ENCODE measurements around the gene SAAL1. TPM values are rescaled to one million over a fixed set of nuclear protein-coding genes. Genes with fewer than 3 reads are reported as not detected.

The SAAL1 gene
- total and polyA plus RNA-seq, 2 donors from 2014 or later, result 9.8 to 12.9 TPM

GRCh38 chr11:18145025-18145424, 39.1 kb upstream of the SAAL1 start:
- H3K4me1 ChIP-seq (ENCODE audit: control insufficient read depth in 2 of 3, insufficient read depth in 2 of 3, low read depth in 1 of 3, low read length in 3 of 3), result no peaks in the 10 kb centered on the region
- FAIRE-seq, result no peak
- TF ChIP-seq CTCF (IDR thresholded peaks at IDR 0.05; ENCODE audit: borderline replicate concordance, extremely low read depth, insufficient read depth), result no peak
- H3K27me3 ChIP-seq (ENCODE audit: control insufficient read depth, insufficient read depth, low read length), result no peaks in the 10 kb centered on the region
- no peaks in the 10 kb centered on the region for H3K36me3 ChIP-seq (ENCODE audit: control insufficient read depth in 2 of 3, insufficient read depth in 3 of 3, low read length in 3 of 3)
- H3K9me3 ChIP-seq (ENCODE audit: control insufficient read depth in 2 of 3, insufficient read depth in 1 of 3, low read length in 3 of 3), result no peaks in the 10 kb centered on the region
- no peak for DNase-seq
- H3K9ac ChIP-seq (ENCODE audit: low read length in 3 of 3), result no peak overlapping the region
- H3K27ac ChIP-seq (ENCODE audit: low read depth in 2 of 2, low read length in 2 of 2), result no peak overlapping the region
- no peak overlapping the region for H3K4me3 ChIP-seq (ENCODE audit: low read length in 3 of 3)
- intact Hi-C loops (cut with DNase I), result no loop called here

GRCh38 chr11:18144243-18144642, 38.4 kb upstream of the SAAL1 start:
- TF ChIP-seq CTCF (IDR thresholded peaks at IDR 0.05; ENCODE audit: borderline replicate concordance, extremely low read depth, insufficient read depth), result no peak
- no peak for DNase-seq
- Histone ChIP-seq H3K9ac (ENCODE audit: low read length in 3 of 3) (no peak overlapping the region), H3K36me3 (ENCODE audit: control insufficient read depth in 2 of 3, insufficient read depth in 3 of 3, low read length in 3 of 3) (no peaks in the 10 kb centered on the region), H3K27me3 (ENCODE audit: control insufficient read depth, insufficient read depth, low read length) (no peaks in the 10 kb centered on the region), H3K27ac (ENCODE audit: low read depth in 2 of 2, low read length in 2 of 2) (no peak overlapping the region), H3K9me3 (ENCODE audit: control insufficient read depth in 2 of 3, insufficient read depth in 1 of 3, low read length in 3 of 3) (no peaks in the 10 kb centered on the region), H3K4me3 (ENCODE audit: low read length in 3 of 3) (no peak overlapping the region), H3K4me1 (ENCODE audit: control insufficient read depth in 2 of 3, insufficient read depth in 2 of 3, low read depth in 1 of 3, low read length in 3 of 3) (no peaks in the 10 kb centered on the region)
- no peak for FAIRE-seq
- intact Hi-C loops (cut with DNase I), result no loop called here

GRCh38 chr11:18140145-18140544, 34.3 kb upstream of the SAAL1 start:
- Histone ChIP-seq H3K9ac (ENCODE audit: low read length in 3 of 3) (no peak overlapping the region), H3K27ac (ENCODE audit: low read depth in 2 of 2, low read length in 2 of 2) (no peak overlapping the region), H3K36me3 (ENCODE audit: control insufficient read depth in 2 of 3, insufficient read depth in 3 of 3, low read length in 3 of 3) (no peaks in the 10 kb centered on the region), H3K9me3 (ENCODE audit: control insufficient read depth in 2 of 3, insufficient read depth in 1 of 3, low read length in 3 of 3) (no peaks in the 10 kb centered on the region), H3K4me1 (ENCODE audit: control insufficient read depth in 2 of 3, insufficient read depth in 2 of 3, low read depth in 1 of 3, low read length in 3 of 3) (no peaks in the 10 kb centered on the region), H3K27me3 (ENCODE audit: control insufficient read depth, insufficient read depth, low read length) (no peaks in the 10 kb centered on the region), H3K4me3 (ENCODE audit: low read length in 3 of 3) (no peak overlapping the region)
- intact Hi-C loops (cut with DNase I), result no loop called here
- FAIRE-seq (no peak), DNase-seq (no peak)
- no peak for TF ChIP-seq CTCF (IDR thresholded peaks at IDR 0.05; ENCODE audit: borderline replicate concordance, extremely low read depth, insufficient read depth)

- no peak overlapping the region for H3K9ac ChIP-seq (ENCODE audit: low read length in 3 of 3)
- H3K9me3 ChIP-seq (ENCODE audit: control insufficient read depth in 2 of 3, insufficient read depth in 1 of 3, low read length in 3 of 3), result no peaks in the 10 kb centered on the region
- no peak overlapping the region for H3K27ac ChIP-seq (ENCODE audit: low read depth in 2 of 2, low read length in 2 of 2)
- intact Hi-C loops (cut with DNase I), result no loop called here
- H3K36me3 ChIP-seq (ENCODE audit: control insufficient read depth in 2 of 3, insufficient read depth in 3 of 3, low read length in 3 of 3), result no peaks in the 10 kb centered on the region
- no peak for TF ChIP-seq CTCF (IDR thresholded peaks at IDR 0.05; ENCODE audit: borderline replicate concordance, extremely low read depth, insufficient read depth)
- no peaks in the 10 kb centered on the region for H3K27me3 ChIP-seq (ENCODE audit: control insufficient read depth, insufficient read depth, low read length)
- no peak for FAIRE-seq
- no peaks in the 10 kb centered on the region for H3K4me1 ChIP-seq (ENCODE audit: control insufficient read depth in 2 of 3, insufficient read depth in 2 of 3, low read depth in 1 of 3, low read length in 3 of 3)
- no peak for DNase-seq
- no peak overlapping the region for H3K4me3 ChIP-seq (ENCODE audit: low read length in 3 of 3)
Measured at GRCh38 chr11:18137186-18137800, 31.4 kb upstream of the SAAL1 start.
